ENCODE results near the gene COL20A1.

Gene COL20A1

GRCh38 chr20:63278661-63279060 lies 14.3 kb upstream of the COL20A1 start:
- DNase-seq, result no peak

- no peak for DNase-seq
Observed at GRCh38 chr20:63279931-63280330, 13.1 kb upstream of the COL20A1 start.

- no peak for DNase-seq
Observed at GRCh38 chr20:63280371-63280770, 12.6 kb upstream of the COL20A1 start.

GRCh38 chr20:63280929-63281545 lies 11.9 kb upstream of the COL20A1 start:
- no peak for DNase-seq

GRCh38 chr20:63281742-63282665 lies 11.0 kb upstream of the COL20A1 start:
- no peak for DNase-seq

GRCh38 chr20:63282946-63283345 lies 10.0 kb upstream of the COL20A1 start:
- no peak for DNase-seq

GRCh38 chr20:63283397-63284082 lies 9.4 kb upstream of the COL20A1 start:
- DNase-seq, result no peak

- no peak for DNase-seq
Observed at GRCh38 chr20:63284083-63284440, 8.9 kb upstream of the COL20A1 start.

GRCh38 chr20:63284544-63284949 lies 8.4 kb upstream of the COL20A1 start:
- no peak for DNase-seq

- DNase-seq, result no peak
Observed at GRCh38 chr20:63284981-63285524, 7.9 kb upstream of the COL20A1 start.

GRCh38 chr20:63285636-63286615 lies 7.1 kb upstream of the COL20A1 start:
- DNase-seq, result no peak

GRCh38 chr20:63286781-63287696 lies 5.9 kb upstream of the COL20A1 start:
- no peak for DNase-seq

- no peak for DNase-seq
Observed at GRCh38 chr20:63287697-63288580, 5.0 kb upstream of the COL20A1 start.

- no peak for DNase-seq
Observed at GRCh38 chr20:63288581-63289251, 4.3 kb upstream of the COL20A1 start.

- no peak for DNase-seq
Observed at GRCh38 chr20:63289311-63290135, 3.5 kb upstream of the COL20A1 start.

- no peak for DNase-seq
Observed at GRCh38 chr20:63290136-63290676, 2.8 kb upstream of the COL20A1 start.

- DNase-seq, result peak; percentile 67
Observed at GRCh38 chr20:63290677-63291472, 2.1 kb upstream of the COL20A1 start.

Measured in stimulated activated CD4-positive, alpha-beta T cell treated with anti-CD3 and anti-CD28 coated beads, Interleukin-1b, Interleukin-23, amount 100 ng/mL, for 48 hours (primary cell).